Measurements from ENCODE around the gene HIPK3. TPM values are rescaled to one million over a fixed set of nuclear protein-coding genes. Genes with fewer than 3 reads are reported as not detected.
A peak's percentile ranks its signal among the peaks of the same experiment; 100 is the strongest.

Gene HIPK3
- total RNA-seq, 2 donors from 2014 or later = 125 to 311 TPM

DNA sequence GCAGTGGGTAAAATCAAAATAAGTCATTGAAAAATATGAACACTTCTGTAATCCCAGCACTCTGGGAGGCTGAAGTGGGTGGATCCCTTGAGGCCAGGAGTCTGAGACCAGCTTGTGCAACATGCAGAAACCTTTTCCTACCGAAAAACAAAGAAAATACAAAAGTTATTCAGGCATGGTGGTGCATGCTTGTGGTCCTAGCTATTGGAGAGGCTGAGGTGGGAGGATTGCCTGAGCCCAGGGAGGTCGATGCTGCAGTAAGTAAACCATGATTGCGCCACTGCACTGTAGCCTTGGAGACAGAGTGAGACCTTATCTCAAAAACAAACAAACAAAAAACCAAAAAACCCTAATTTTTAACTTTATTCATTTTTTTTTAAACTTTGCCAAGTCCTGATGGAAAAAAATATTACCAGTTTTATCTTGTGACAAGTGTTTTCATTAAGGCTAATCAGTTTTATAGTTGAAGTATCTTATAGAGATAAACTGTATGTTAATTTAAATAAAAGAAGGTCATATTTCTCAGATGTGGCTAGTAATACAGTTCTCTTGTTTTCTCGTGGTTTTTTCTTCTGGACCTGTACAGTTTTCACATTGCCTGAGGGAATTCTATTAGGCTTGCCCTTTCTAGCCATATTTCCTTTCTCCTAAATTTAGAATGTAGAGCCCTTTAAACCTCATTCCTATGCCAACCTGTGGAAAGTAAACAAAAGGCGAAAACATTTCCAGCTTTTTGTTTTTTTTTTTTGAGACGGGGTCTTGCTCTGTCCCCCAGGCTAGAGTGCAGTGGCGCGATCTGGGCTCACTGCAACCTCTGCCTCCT lies 9.4 kb downstream of the HIPK3 start:
- H3K9me3 ChIP-seq = no peaks in the 10 kb centered on the region
- DNase-seq (ENCODE audit: low spot score) (no peak), ATAC-seq (ENCODE audit: insufficient number of reproducible peaks, low FRiP score, low read depth) (no peak)
- H3K4me1 ChIP-seq (ENCODE audit: control insufficient read depth in 1 of 2, low read depth in 2 of 2) = peaks cover 72 to 78% of the 10 kb centered on the region in 2 donors
- no peaks in the 10 kb centered on the region for H3K27me3 ChIP-seq (replicated peaks; ENCODE audit: insufficient read depth)
- TF ChIP-seq CTCF (IDR thresholded peaks at IDR 0.05) = no peak
- no peak overlapping the region for H3K4me3 ChIP-seq
- no peaks in the 10 kb centered on the region for H3K36me3 ChIP-seq
- H3K27ac ChIP-seq = peak overlapping the region; percentile 19 to 39

- Histone ChIP-seq H3K36me3 (no peaks in the 10 kb centered on the region), H3K4me3 (no peak overlapping the region), H3K27me3 (replicated peaks; ENCODE audit: insufficient read depth) (no peaks in the 10 kb centered on the region), H3K4me1 (ENCODE audit: control insufficient read depth in 1 of 2, low read depth in 2 of 2) (peaks cover 61% of the 10 kb centered on the region in 2 donors), H3K9me3 (no peaks in the 10 kb centered on the region), H3K27ac (no peak overlapping the region)
- ATAC-seq (ENCODE audit: insufficient number of reproducible peaks, low FRiP score, low read depth) (no peak), DNase-seq (ENCODE audit: low spot score) (no peak)
- no peak for TF ChIP-seq CTCF (IDR thresholded peaks at IDR 0.05)
These were observed 11.9 kb downstream of the HIPK3 start for GRCh38 chr11:33268945-33269540.

DNA sequence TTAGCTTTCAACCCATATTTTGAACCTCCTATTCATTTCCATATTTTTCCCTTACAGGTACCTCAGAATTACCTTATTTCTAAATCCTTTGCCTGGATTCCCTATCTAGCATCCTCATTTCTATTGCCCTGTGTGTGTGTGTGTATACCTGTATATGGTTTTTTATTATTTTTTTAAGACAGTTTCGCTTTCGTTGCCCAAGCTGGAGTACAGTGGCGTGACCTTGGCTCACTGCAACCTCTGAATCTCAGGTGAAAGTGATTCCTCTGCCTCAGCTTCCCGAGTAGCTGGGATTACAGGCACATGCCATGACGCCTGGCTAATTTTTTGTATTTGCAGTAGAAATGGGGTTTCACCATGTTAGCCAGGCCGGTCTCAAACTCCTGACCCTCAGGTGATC lies 12.6 kb downstream of the HIPK3 start:
- no peak for TF ChIP-seq CTCF (IDR thresholded peaks at IDR 0.05)
- Histone ChIP-seq H3K4me3 (no peak overlapping the region), H3K9me3 (no peaks in the 10 kb centered on the region), H3K4me1 (ENCODE audit: control insufficient read depth in 1 of 2, low read depth in 2 of 2) (peaks cover 54 to 61% of the 10 kb centered on the region in 2 donors), H3K27me3 (replicated peaks; ENCODE audit: insufficient read depth) (no peaks in the 10 kb centered on the region), H3K36me3 (no peaks in the 10 kb centered on the region), H3K27ac (peak overlapping the region in 1 of 2 donors; percentile 29)
- DNase-seq (ENCODE audit: low spot score) (no peak), ATAC-seq (ENCODE audit: insufficient number of reproducible peaks, low FRiP score, low read depth) (no peak)

DNA sequence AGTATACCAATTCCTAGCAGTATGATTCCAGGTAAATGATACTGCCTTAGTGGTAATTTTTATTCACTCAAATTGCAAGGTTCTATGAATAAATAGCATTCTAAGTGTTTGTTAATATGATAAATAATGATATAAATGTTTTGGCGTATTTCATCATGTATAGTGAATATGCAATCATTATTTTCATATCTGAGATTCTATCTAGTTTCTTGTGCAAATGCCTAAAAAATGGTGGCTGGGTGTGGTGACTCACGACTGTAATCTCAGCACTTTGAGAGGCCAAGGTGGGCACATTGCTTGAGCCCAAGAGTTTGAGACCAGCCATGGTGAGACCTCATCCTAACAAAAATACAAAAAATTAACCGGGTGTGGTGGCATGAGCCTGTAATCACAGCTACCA lies 13.9 kb downstream of the HIPK3 start:
- no peaks in the 10 kb centered on the region for H3K9me3 ChIP-seq
- ATAC-seq (ENCODE audit: insufficient number of reproducible peaks, low FRiP score, low read depth) (no peak), DNase-seq (ENCODE audit: low spot score) (no peak)
- no peaks in the 10 kb centered on the region for H3K36me3 ChIP-seq
- H3K4me1 ChIP-seq (ENCODE audit: control insufficient read depth in 1 of 2, low read depth in 2 of 2) = peaks cover 52 to 61% of the 10 kb centered on the region in 2 donors
- H3K27ac ChIP-seq = no peak overlapping the region
- H3K4me3 ChIP-seq = no peak overlapping the region
- no peak for TF ChIP-seq CTCF (IDR thresholded peaks at IDR 0.05)
- H3K27me3 ChIP-seq (replicated peaks; ENCODE audit: insufficient read depth) = no peaks in the 10 kb centered on the region

DNA sequence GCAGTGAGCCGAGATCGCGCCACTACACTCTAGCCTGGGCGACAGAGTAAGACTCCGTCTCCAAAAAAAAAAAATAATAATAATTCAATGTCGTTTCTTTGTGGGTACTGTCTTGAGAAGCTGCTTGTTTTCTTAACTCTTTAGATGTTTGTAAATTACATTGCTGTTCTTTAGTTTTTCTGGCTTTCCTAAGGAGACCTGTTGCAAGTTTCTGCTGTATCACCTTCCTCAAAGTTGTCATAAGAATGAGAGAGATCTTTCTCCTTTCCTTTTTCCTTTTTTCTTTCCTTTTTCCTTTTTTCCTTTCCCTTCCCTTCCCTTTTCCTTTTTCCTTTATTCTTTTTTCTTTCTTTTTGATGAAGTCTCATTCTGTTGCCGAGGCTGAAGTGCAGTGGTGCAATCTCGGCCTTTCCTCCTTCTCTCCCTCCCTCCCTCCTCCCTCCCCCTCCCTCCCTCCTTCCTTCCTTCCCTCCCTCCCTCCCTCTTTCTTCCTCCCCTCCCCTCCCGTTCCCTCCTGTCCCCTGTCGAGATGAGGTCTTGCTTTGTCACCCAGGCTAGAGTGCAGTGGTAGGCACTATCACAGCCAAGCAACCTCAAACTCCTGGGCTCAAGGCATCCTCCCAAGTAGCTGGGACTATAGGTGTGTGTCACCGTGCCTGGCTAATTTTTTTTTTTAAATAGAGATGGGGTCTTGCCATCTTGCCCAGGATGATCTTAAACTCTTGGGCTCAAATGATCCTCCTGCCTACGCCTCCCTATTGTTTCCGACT lies 15.3 kb downstream of the HIPK3 start:
- Histone ChIP-seq H3K4me3 (no peak overlapping the region), H3K27me3 (replicated peaks; ENCODE audit: insufficient read depth) (no peaks in the 10 kb centered on the region), H3K9me3 (no peaks in the 10 kb centered on the region), H3K27ac (no peak overlapping the region), H3K4me1 (ENCODE audit: control insufficient read depth in 1 of 2, low read depth in 2 of 2) (peaks cover 54 to 59% of the 10 kb centered on the region in 2 donors), H3K36me3 (no peaks in the 10 kb centered on the region)
- no peak for ATAC-seq (ENCODE audit: insufficient number of reproducible peaks, low FRiP score, low read depth)
- no peak for TF ChIP-seq CTCF (IDR thresholded peaks at IDR 0.05)
- DNase-seq (ENCODE audit: low spot score) = no peak

Measured in thoracic aorta (tissue), 2 donors.